Caco-2 (cell line): ENCODE results near the gene TCF7L2. TPM values are rescaled to one million over a fixed set of nuclear protein-coding genes. Genes with fewer than 3 reads are reported as not detected.

Source experiments
- BruUV-seq: library from RNA; stranded (reverse); fragments of 400-500 nt; replicated peaks from 2 replicates; lab custom pipeline; 2021; lab: Mats Ljungman, UMichigan
- CTCF ChIA-PET: fragments of 300-600 bp; sonication (Branson Sonifier 250); formaldehyde crosslinking; loops from one replicate; lab custom pipeline; 2022; ENCODE audit warnings: antibody characterized with exemption; lab: Charles Lee
- POLR2A ChIA-PET: fragments of 300-600 bp; sonication (Branson Sonifier 250); formaldehyde crosslinking; loops from one replicate; lab custom pipeline; 2022; ENCODE audit warnings: antibody characterized with exemption; lab: Charles Lee
- DNase-seq, 2 experiments: peaks; one replicate each; pipeline versions ENCODE4 v3.0.0 to v3.0.0-alpha.2; 2020 to 2022
- H3K27me3 ChIP-seq: replicated peaks from 2 replicates; pipeline ENCODE4 v1.6.0; 2011; ENCODE audit warnings: low read length; ENCODE audit not compliant: control insufficient read depth, insufficient read depth
- H3K36me3 ChIP-seq: 2 replicates; pipeline ENCODE4 v1.5.1; 2011; ENCODE audit warnings: low read length; ENCODE audit not compliant: control insufficient read depth, insufficient read depth
- H3K4me1 ChIP-seq: fragments of 250-450 bp; sonication (Bioruptor Pico); 2 replicates; pipeline ENCODE4 v1.5.1; 2020; ENCODE audit warnings: mild to moderate bottlenecking
- H3K4me3 ChIP-seq: 2 replicates; pipeline ENCODE4 v1.5.1; 2011; ENCODE audit warnings: low read depth, mild to moderate bottlenecking, control low read depth, low read length
- H3K9me3 ChIP-seq: fragments of 250-450 bp; sonication (Bioruptor Pico); 2 replicates; pipeline ENCODE4 v1.5.1; 2020; ENCODE audit warnings: mild to moderate bottlenecking, moderate library complexity
- H3K27ac Mint-ChIP-seq: one replicate; pipeline ENCODE4 v1.8.0; 2022; ENCODE audit warnings: mixed read lengths; ENCODE audit not compliant: unreplicated experiment
- H3K27me3 Mint-ChIP-seq: one replicate; pipeline ENCODE4 v1.8.0; 2022; ENCODE audit warnings: mixed read lengths; ENCODE audit not compliant: insufficient read depth, unreplicated experiment
- H3K36me3 Mint-ChIP-seq: one replicate; pipeline ENCODE4 v1.8.0; 2022; ENCODE audit warnings: mild to moderate bottlenecking, mixed read lengths; ENCODE audit not compliant: insufficient read depth, unreplicated experiment
- H3K4me1 Mint-ChIP-seq: one replicate; pipeline ENCODE4 v1.8.0; 2022; ENCODE audit warnings: low read depth, mixed read lengths; ENCODE audit not compliant: unreplicated experiment
- H3K4me3 Mint-ChIP-seq: one replicate; pipeline ENCODE4 v1.8.0; 2022; ENCODE audit warnings: mild to moderate bottlenecking, moderate library complexity, mixed read lengths; ENCODE audit not compliant: unreplicated experiment
- H3K9me3 Mint-ChIP-seq: one replicate; pipeline ENCODE4 v1.8.0; 2022; ENCODE audit warnings: mixed read lengths; ENCODE audit not compliant: unreplicated experiment
- intact Hi-C: fragments of 100-400 bp; cut with micrococcal nuclease; formaldehyde crosslinking; loops from one replicate; pipeline ENCODE4 v1.10.0; 2022; ENCODE audit not compliant: unreplicated experiment
- total RNA-seq: library from RNA; stranded (reverse); gene quantifications from 2 replicates; pipeline ENCODE4 v1.2.3, GENCODE V29; 2022
- TF ChIP-seq, protein P1 (sequence below), 2 experiments: fragments of 200-600 bp in 1 of 2; IDR thresholded peaks; 1 replicate in 1 of 2; 2 replicates in 1 of 2; pipeline versions ENCODE4 v1.5.1 to v1.8.0; 2011 to 2022; ENCODE audit warnings: antibody characterized with exemption in 1 of 2, control low read depth in 1 of 2, inconsistent platforms in 1 of 2, low read depth in 1 of 2, low read length in 1 of 2, mild to moderate bottlenecking in 1 of 2, moderate library complexity in 1 of 2; ENCODE audit not compliant: insufficient read depth in 1 of 2, severe bottlenecking in 1 of 2, unreplicated experiment in 1 of 2

TCF7L2 gene
- total RNA-seq, 1 experiment from 2014 or later, result 45.4 TPM

DNA sequence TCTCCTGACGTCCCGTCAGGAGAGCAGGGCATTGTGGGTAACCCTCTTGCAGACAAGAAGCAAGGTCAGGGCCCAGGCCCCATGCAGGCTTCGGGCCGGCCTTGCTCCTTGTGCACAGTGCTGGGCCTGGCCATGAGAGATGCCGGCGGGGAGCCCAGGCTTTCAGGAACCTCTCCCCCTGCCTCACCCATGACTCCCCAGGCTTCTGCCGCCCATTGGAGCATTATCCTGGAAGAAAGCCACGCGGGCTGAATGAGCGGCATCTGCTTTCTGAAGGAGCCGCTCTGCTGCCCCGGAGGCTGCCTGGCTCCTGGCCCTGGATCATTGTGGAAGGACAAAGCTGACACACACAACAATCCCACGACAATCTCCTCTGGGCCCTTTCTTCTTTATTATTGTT is 233.5 kb downstream of the TCF7L2 start:
- DNase-seq, result no peak
- CTCF ChIA-PET, result no interaction called here
- no peak overlapping the region for H3K4me3 ChIP-seq
- POLR2A ChIA-PET, result no interaction called here
- H3K36me3 Mint-ChIP-seq, result peaks cover 6% of the 10 kb centered on the region
- TF ChIP-seq, protein P1, sequence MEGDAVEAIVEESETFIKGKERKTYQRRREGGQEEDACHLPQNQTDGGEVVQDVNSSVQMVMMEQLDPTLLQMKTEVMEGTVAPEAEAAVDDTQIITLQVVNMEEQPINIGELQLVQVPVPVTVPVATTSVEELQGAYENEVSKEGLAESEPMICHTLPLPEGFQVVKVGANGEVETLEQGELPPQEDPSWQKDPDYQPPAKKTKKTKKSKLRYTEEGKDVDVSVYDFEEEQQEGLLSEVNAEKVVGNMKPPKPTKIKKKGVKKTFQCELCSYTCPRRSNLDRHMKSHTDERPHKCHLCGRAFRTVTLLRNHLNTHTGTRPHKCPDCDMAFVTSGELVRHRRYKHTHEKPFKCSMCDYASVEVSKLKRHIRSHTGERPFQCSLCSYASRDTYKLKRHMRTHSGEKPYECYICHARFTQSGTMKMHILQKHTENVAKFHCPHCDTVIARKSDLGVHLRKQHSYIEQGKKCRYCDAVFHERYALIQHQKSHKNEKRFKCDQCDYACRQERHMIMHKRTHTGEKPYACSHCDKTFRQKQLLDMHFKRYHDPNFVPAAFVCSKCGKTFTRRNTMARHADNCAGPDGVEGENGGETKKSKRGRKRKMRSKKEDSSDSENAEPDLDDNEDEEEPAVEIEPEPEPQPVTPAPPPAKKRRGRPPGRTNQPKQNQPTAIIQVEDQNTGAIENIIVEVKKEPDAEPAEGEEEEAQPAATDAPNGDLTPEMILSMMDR (IDR thresholded peaks at IDR 0.05; ENCODE audit: insufficient read depth in 1 of 2, low read depth in 1 of 2, low read length in 1 of 2, severe bottlenecking in 1 of 2, unreplicated experiment in 1 of 2), result no peak
- intact Hi-C loops, result no loop called here
- no peak overlapping the region for H3K4me3 Mint-ChIP-seq
- no TSS peak for BruUV-seq
- no peaks in the 10 kb centered on the region for H3K27me3 ChIP-seq
- H3K9me3 Mint-ChIP-seq, result no peaks in the 10 kb centered on the region
- H3K36me3 ChIP-seq, result no peaks in the 10 kb centered on the region
- no peaks in the 10 kb centered on the region for H3K4me1 ChIP-seq
- H3K27me3 Mint-ChIP-seq, result no peaks in the 10 kb centered on the region
- no peak overlapping the region for H3K27ac Mint-ChIP-seq
- H3K9me3 ChIP-seq, result no peaks in the 10 kb centered on the region
- no peaks in the 10 kb centered on the region for H3K4me1 Mint-ChIP-seq

DNA sequence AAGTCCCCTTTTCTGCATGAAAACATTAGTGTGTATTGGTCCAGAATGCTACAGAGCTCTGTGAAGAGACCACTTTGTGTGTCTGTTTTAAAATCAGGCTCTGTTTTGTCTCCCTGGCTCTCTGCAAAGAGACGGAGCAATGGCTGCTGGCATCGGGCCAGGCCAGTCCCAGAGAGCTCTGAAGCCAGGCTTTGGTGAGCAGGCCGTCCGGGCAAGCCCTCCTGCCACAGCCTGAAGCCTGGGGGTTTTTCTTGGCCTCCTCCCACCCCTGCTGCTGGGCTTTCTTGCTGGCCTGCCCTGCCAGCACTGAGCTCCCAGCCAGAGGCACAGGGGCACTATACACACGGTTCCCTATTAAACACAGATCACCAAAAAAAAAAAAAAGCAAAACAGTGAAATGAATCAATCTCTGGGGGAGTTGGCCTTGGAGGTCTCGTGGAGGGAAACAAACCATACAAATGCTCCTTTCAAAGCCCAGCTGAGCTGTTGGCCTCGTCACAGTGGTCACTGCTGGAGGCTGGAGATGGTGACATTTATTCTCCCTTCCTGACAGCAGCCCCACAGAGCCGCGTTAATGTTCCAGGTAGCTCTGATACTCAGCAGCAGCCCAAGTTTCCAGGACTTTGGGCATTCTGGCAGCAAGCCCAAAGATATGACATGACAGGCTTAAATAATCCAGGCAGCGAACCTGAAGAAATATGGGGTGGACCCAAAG is 237.2 kb downstream of the TCF7L2 start:
- Mint-ChIP-seq H3K4me3 (no peak overlapping the region), H3K27ac (no peak overlapping the region), H3K36me3 (no peaks in the 10 kb centered on the region), H3K4me1 (no peaks in the 10 kb centered on the region), H3K27me3 (no peaks in the 10 kb centered on the region), H3K9me3 (peaks cover 7% of the 10 kb centered on the region)
- no peaks in the 10 kb centered on the region for H3K9me3 ChIP-seq
- no peaks in the 10 kb centered on the region for H3K27me3 ChIP-seq
- H3K4me1 ChIP-seq, result no peaks in the 10 kb centered on the region
- no peak for DNase-seq
- ChIA-PET POLR2A (interaction anchor here (0.5 kb wide), 1 partner anchor 1758 kb away, joined by 3 read pairs; no protein-coding TSS in a partner anchor), CTCF (no interaction called here)
- H3K36me3 ChIP-seq, result no peaks in the 10 kb centered on the region
- H3K4me3 ChIP-seq, result no peak overlapping the region
- TF ChIP-seq, protein P1 (IDR thresholded peaks at IDR 0.05; ENCODE audit: insufficient read depth in 1 of 2, low read depth in 1 of 2, low read length in 1 of 2, severe bottlenecking in 1 of 2, unreplicated experiment in 1 of 2), result no peak
- intact Hi-C loops, result no loop called here
- BruUV-seq, result no TSS peak

DNA sequence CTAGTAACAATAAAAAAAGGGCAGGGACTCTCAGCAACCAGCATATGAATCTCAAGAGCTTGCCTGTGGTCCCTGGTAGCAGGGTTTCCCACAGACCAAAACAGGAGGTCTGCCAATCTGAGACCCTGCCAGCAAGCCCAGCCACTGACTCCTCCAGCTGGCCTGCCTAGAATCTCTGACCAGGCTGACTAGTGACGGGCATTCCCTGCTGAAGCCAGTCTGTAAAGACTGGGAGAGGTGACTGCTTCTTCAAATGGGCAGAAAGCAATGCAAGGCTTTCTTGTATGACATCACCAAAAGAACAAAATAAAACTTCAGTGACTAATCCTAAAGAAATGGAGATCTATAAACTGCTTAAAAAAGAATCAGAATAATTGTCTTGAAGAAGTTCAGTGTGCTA is 249.4 kb downstream of the TCF7L2 start:
- H3K27ac Mint-ChIP-seq, result no peak overlapping the region
- ChIA-PET POLR2A (no interaction called here), CTCF (no interaction called here)
- peaks cover 5% of the 10 kb centered on the region for H3K27me3 Mint-ChIP-seq
- no peaks in the 10 kb centered on the region for H3K36me3 ChIP-seq
- DNase-seq, result no peak
- H3K9me3 ChIP-seq, result peaks cover under 1% of the 10 kb centered on the region; the same call in 1 of the 2 replicates
- H3K4me3 ChIP-seq, result no peak overlapping the region
- intact Hi-C loops, result no loop called here
- no peaks in the 10 kb centered on the region for H3K27me3 ChIP-seq
- no peaks in the 10 kb centered on the region for H3K4me1 ChIP-seq
- no peaks in the 10 kb centered on the region for H3K36me3 Mint-ChIP-seq
- no peak overlapping the region for H3K4me3 Mint-ChIP-seq
- H3K9me3 Mint-ChIP-seq, result peaks cover 21% of the 10 kb centered on the region
- no peaks in the 10 kb centered on the region for H3K4me1 Mint-ChIP-seq
- TF ChIP-seq, protein P1 (IDR thresholded peaks at IDR 0.05; ENCODE audit: insufficient read depth in 1 of 2, low read depth in 1 of 2, low read length in 1 of 2, severe bottlenecking in 1 of 2, unreplicated experiment in 1 of 2), result no peak
- BruUV-seq, result no TSS peak
